ENCODE results near the gene MEGF6. TPM values are rescaled to one million over a fixed set of nuclear protein-coding genes. Genes with fewer than 3 reads are reported as not detected.

The MEGF6 gene
- total RNA-seq, 1 donor from 2014 or later: 64.7 TPM

DNA sequence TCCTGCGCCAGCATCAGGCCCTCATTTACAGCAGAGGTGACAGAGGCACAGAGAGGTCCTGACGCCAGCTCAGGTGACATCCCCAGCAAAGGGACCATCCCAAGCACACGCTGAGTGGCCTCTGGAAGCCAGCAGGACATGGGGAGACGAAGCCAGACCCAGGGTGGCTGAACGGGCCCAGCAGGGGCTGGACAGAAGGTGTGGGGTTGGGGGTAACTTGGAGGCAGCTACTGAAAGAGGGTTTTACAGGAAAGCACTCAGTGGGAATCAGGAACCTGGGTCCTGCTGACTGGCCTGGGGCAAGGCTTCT is 158.5 kb downstream of the MEGF6 start:
- H3K4me1 Mint-ChIP-seq (ENCODE audit: low read depth, unreplicated experiment): peaks cover 5% of the 10 kb centered on the region
- TF ChIP-seq, protein P1, sequence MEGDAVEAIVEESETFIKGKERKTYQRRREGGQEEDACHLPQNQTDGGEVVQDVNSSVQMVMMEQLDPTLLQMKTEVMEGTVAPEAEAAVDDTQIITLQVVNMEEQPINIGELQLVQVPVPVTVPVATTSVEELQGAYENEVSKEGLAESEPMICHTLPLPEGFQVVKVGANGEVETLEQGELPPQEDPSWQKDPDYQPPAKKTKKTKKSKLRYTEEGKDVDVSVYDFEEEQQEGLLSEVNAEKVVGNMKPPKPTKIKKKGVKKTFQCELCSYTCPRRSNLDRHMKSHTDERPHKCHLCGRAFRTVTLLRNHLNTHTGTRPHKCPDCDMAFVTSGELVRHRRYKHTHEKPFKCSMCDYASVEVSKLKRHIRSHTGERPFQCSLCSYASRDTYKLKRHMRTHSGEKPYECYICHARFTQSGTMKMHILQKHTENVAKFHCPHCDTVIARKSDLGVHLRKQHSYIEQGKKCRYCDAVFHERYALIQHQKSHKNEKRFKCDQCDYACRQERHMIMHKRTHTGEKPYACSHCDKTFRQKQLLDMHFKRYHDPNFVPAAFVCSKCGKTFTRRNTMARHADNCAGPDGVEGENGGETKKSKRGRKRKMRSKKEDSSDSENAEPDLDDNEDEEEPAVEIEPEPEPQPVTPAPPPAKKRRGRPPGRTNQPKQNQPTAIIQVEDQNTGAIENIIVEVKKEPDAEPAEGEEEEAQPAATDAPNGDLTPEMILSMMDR (IDR thresholded peaks at IDR 0.05; ENCODE audit: partially characterized antibody, unreplicated experiment): no peak
- no peaks in the 10 kb centered on the region for H3K36me3 Mint-ChIP-seq (ENCODE audit: unreplicated experiment)
- H3K27me3 Mint-ChIP-seq (ENCODE audit: unreplicated experiment): peaks cover 3% of the 10 kb centered on the region
- no peak overlapping the region for H3K4me3 Mint-ChIP-seq (ENCODE audit: unreplicated experiment)
- H3K27ac Mint-ChIP-seq (ENCODE audit: unreplicated experiment): no peak overlapping the region
- no peaks in the 10 kb centered on the region for H3K9me3 Mint-ChIP-seq (ENCODE audit: unreplicated experiment)
- DNase-seq: no peak

DNA sequence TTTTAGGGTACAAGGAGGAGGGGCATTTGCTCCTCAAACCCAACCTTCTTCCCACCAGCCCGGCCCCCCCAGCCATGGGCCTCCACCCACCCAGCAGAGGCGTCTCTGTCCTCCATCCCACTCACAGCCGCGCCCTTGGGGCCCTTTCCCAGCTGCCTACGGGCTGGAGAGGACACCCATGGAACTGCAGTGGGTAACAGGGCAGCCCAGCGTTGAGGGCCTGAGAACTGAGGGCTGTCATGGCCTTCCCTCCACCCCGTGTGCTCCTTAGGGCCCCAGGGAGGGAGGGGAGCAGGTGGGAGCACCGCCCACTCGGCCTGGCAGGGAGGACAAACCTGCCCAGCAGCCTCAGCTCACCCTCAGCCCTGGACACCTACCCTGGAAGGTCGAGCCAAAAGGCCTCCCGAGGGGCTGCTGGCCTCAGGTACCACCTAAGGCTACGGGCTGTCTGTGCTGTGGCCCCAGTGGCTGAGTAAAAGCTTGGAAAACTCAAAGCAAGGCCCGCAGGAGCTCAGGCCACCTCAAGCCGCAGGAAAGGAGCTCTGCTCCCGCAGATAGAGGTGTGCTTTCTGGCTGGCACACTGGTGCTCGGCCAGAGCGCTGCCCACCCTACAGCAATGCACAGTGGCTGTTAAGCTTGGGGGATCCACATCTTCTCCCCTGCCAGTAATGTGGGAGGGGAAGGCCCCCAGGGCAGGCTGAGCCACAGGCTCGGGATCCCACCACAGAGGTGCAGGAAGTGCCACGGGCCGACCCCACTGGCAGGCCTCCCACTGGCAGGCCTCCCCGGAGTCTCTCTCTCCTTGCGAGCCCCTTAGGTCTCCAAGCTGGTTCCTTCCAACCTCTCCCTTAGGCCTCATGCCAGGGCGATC is 159.1 kb downstream of the MEGF6 start:
- Mint-ChIP-seq H3K9me3 (ENCODE audit: unreplicated experiment) (no peaks in the 10 kb centered on the region), H3K4me3 (ENCODE audit: unreplicated experiment) (no peak overlapping the region), H3K4me1 (ENCODE audit: low read depth, unreplicated experiment) (peaks cover 2% of the 10 kb centered on the region), H3K36me3 (ENCODE audit: unreplicated experiment) (no peaks in the 10 kb centered on the region), H3K27ac (ENCODE audit: unreplicated experiment) (no peak overlapping the region), H3K27me3 (ENCODE audit: unreplicated experiment) (peaks cover 3% of the 10 kb centered on the region)
- TF ChIP-seq, protein P1 (IDR thresholded peaks at IDR 0.05; ENCODE audit: partially characterized antibody, unreplicated experiment): no peak
- no peak for DNase-seq

DNA sequence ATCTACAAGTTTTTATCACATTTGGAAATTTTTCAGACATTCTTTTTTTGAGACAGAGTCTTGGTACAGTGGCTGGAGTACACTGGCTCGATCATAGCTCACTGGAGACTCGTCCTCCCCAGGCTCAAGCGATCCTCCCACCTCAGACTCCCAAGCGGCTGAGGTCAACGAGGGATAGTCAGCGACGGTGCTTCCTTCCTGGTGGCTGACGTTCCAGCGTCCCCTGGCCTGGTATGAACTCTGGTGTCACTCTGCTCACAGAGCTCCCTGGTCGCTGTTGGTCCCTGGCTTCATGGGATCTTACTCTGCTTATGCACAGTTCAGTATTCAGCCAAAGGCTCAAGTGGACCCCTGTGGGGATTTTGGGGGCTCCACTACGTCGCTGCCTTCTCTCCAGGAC is 160.3 kb downstream of the MEGF6 start:
- H3K27ac Mint-ChIP-seq (ENCODE audit: unreplicated experiment): no peak overlapping the region
- H3K4me3 Mint-ChIP-seq (ENCODE audit: unreplicated experiment): no peak overlapping the region
- H3K4me1 Mint-ChIP-seq (ENCODE audit: low read depth, unreplicated experiment): no peaks in the 10 kb centered on the region
- no peaks in the 10 kb centered on the region for H3K9me3 Mint-ChIP-seq (ENCODE audit: unreplicated experiment)
- no peak for DNase-seq
- TF ChIP-seq, protein P1 (IDR thresholded peaks at IDR 0.05; ENCODE audit: partially characterized antibody, unreplicated experiment): no peak
- H3K27me3 Mint-ChIP-seq (ENCODE audit: unreplicated experiment): peaks cover 3% of the 10 kb centered on the region
- no peaks in the 10 kb centered on the region for H3K36me3 Mint-ChIP-seq (ENCODE audit: unreplicated experiment)

DNA sequence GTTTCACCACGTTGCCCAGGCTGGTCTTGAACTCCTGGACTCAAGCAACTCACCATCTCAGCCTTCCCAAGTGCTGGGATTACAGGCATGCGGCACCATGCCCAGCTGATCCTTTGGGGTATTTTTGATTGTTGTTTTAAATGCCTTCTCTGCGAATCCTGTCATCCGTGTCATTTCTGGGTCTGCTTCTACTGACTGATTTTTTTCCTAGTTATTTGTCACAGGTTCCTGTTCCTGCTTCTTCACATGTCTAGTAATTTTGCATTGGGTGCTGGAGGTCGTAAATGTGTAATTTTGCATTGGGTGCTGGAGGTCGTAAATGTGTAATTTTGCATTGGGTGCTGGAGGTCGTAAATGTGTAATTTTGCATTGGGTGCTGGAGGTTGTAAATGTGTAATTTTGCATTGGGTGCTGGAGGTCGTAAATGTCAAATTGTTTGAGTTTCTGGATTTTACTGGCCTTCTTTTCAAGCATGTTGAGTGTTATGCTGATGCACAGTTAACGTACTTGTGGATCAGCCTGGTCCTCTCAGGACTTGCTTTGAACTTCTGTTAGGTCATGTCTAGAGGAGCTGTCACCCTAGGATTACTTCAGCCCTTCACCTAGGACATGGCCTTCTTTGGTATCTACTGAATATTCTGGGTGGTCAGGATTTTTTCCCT is 161.0 kb downstream of the MEGF6 start:
- Mint-ChIP-seq H3K4me1 (ENCODE audit: low read depth, unreplicated experiment) (no peaks in the 10 kb centered on the region), H3K27me3 (ENCODE audit: unreplicated experiment) (peaks cover 6% of the 10 kb centered on the region), H3K9me3 (ENCODE audit: unreplicated experiment) (no peaks in the 10 kb centered on the region), H3K27ac (ENCODE audit: unreplicated experiment) (no peak overlapping the region), H3K4me3 (ENCODE audit: unreplicated experiment) (no peak overlapping the region), H3K36me3 (ENCODE audit: unreplicated experiment) (no peaks in the 10 kb centered on the region)
- no peak for DNase-seq
- TF ChIP-seq, protein P1 (IDR thresholded peaks at IDR 0.05; ENCODE audit: partially characterized antibody, unreplicated experiment): no peak

DNA sequence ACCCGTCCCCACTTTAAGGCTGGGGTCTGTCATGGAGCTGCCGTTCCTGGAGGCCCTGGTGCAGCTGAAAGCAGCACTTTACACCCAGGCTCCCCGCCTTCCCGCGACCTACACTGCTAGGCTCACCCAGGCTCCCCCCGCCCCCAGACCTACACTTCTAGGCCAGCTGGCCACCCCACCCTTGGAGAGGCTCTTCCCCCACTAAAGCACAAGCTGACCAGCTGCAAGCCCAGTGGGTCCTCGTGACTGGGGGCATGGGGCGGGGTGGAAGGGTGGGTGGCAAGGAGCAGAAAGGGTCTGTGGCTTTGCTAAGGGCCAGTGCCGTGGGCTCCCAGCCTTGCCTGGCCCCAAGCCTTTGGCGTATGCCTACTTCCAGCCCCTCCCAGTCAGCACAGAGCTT is 166.6 kb downstream of the MEGF6 start:
- H3K27ac Mint-ChIP-seq (ENCODE audit: unreplicated experiment): no peak overlapping the region
- H3K9me3 Mint-ChIP-seq (ENCODE audit: unreplicated experiment): peaks cover 2% of the 10 kb centered on the region
- H3K4me1 Mint-ChIP-seq (ENCODE audit: low read depth, unreplicated experiment): peaks cover 7% of the 10 kb centered on the region
- no peaks in the 10 kb centered on the region for H3K36me3 Mint-ChIP-seq (ENCODE audit: unreplicated experiment)
- H3K27me3 Mint-ChIP-seq (ENCODE audit: unreplicated experiment): peaks cover 10% of the 10 kb centered on the region
- no peak for DNase-seq
- TF ChIP-seq, protein P1 (IDR thresholded peaks at IDR 0.05; ENCODE audit: partially characterized antibody, unreplicated experiment): no peak
- no peak overlapping the region for H3K4me3 Mint-ChIP-seq (ENCODE audit: unreplicated experiment)
